HG02763 (cell line): ENCODE results near the gene PMM1.
"Not testable (repeated sequence)": the region's sequence is repeated elsewhere in the genome, so short reads cannot be mapped to it uniquely, and the experiment has no call there.

ENCODE experiments used
- ATAC-seq: cut with Tn5 transposase; IDR thresholded peaks from one replicate; pipeline ENCODE4 v1.9.1; 2021; ENCODE audit warnings: mild to moderate bottlenecking, moderate library complexity; ENCODE audit not compliant: unreplicated experiment

The PMM1 gene

DNA sequence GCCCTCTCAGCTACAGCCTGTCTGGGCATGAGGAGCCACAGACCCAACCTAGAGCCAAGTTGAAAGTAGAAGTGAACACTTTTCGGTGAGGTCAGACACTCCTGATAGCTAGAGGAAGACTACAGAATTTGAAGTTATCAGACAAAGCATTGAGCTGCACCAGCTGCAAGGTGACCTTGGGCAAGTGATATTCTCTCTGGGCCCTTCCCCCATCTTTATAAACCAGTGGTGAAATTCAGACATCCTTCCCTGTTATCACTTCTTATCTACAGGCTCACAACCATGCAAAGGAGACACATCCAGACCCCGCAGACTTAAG lies 8.0 kb upstream of the PMM1 start:
- ATAC-seq, result no peak

DNA sequence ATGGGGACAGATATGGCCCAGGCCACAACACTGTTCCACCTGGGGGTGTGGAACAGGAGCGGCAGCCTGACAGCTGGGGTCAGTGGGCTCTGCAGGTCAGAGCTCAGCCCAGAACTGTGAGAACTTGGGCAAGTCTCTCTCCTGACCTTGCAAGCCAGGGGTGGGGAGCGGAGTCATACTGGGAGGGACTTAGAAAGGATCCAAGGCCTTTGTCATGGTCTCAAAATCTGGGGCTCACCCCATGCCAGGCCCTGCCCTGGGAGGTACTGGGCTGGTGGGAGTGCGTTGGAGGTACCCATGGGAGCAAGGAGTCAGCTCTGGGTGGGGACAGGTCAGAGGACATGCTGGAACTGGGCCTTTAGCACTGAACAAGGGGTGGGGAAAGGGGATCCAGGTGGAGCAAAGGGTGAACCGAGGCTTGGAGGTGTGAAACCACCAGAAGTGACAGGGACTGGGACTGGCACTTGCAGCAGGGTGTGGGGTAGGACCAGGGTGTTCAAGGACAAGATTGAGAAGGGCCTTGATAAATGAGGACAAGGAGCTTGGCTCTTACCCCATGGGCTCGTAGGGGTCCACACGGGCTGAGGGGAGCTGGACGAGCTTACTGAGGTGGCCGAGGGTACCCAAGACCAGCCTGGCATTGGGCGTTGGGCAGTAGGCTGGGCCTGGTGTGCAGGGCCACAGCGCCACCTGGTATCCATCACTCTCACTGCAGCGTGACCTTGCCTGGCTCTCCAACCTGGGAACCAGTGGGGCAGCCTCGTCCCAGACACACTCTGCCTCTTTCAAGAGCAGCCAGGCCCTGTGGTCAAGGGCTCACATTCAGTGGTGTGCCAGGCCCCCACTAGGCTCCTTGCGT lies 7.4 kb upstream of the PMM1 start:
- no peak for ATAC-seq

DNA sequence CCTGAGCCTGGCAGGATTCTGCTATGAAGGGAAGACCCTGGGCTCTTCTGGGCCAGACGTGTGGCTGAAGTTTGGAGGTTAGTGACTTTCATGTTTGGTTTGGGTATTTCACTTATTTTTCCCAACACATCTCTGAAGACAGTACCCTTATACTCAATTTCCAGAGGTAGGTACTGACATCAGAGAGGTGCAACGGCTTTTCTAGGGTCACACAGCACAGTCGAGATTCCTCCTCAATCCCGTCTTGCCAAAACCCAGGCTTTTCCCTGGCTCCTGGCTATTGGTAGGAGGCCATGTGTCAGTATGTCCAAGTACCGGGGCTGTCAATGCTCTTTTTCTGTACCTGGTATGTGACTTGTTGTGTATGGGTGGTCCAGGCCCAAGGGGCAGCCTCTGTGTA lies 6.1 kb upstream of the PMM1 start:
- ATAC-seq, result no peak

GRCh38 chr22:41593336-41593960 lies 3.8 kb upstream of the PMM1 start:
- not testable (repeated sequence) for ATAC-seq

DNA sequence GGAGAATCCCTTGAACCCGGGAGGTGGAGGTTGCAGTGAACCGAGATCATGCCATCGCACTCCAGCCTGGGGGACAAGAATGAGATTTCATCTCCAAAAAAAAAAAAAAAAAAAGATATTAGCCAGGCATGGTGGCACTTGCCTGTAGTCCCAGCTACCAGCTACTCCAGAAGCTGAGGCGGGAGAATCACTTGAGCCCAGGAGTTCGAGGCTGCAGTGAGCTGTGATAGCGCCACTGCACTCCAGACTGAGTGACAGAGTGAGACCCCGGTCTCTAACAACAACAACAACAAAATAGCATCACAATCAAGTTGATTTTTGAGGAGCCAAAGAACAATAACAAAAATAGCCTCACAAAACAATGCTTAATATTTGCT lies 2.3 kb downstream of the PMM1 start:
- ATAC-seq, result no peak

DNA sequence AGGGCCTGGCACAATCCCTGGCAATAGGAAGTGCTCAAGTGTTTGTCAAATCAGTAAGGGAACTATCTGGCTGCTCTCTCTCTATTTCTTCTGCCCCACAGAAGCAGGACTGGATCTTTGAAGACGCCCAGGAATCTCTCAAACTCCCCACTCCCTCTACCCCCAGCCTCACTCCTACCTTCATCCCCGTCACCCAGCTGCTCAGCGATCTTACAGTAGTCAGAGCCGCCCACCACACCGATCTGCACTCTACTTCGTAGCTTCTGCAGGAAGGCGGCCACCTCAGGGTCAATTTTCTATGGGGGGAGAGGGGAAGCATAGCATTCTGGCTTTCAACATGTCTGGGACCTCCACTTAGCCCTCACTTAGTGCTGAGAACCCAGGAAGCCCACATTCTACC lies 3.7 kb downstream of the PMM1 start:
- no peak for ATAC-seq

DNA sequence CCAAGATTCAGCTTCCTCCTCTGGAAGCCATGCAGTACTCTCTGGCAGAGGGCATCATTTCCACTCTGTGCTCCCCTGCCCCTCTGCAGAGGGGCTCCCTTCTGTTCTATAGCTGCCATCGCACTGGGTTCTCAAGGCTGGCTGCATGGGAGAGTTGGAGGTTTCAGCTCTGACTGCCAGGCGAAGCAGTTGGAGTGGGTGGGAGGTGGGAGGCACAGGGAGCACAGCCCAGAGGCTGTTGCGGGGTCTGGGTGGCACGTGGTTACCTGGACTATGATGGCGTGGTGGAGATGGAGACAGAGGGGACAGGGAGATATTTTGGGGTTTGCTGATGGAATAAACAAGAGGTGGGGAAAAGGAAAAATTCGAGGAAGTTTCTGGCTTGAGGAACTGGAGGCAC lies 4.8 kb downstream of the PMM1 start:
- ATAC-seq, result no peak

DNA sequence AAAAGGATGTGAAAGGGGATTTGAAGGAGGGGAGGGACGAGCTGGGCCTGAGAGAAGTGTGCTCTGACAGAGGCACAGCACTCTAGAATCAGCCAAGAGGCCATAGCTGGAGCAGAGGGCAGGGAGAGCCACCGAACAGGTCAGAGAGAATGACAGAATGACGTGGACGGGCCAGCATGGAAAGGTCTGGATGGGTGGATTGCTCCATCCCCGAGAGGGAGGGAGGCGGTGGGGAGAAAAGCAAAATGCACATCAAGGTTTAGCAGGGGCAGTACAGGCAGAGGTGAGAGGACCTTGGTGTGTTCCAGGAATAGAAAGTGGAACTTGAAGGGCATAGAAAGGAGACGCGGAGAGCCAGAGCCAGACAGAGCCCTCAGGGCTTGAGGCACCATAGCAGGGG lies 6.9 kb downstream of the PMM1 start:
- ATAC-seq, result no peak

DNA sequence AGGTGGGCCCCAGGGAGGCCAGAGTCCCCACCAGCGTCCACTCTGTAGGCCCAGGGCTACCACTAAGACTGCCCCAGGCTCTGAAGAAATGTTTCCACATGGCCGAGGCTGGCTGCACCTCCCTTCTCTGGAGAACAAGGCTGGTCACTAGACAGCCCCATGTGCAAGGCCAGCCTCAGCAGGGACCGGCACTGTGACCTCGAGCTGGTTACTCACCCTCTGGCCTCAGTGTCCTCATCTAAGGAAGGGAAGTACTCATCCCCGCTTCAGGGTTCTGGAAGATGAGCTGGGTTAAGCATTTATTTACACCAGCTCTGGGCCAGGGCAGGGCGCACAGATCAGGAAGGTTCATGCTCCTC lies 9.7 kb downstream of the PMM1 start:
- ATAC-seq, result no peak

- ATAC-seq, result no peak
Observed at GRCh38 chr22:41579297-41579996, 10.2 kb downstream of the PMM1 start.

DNA sequence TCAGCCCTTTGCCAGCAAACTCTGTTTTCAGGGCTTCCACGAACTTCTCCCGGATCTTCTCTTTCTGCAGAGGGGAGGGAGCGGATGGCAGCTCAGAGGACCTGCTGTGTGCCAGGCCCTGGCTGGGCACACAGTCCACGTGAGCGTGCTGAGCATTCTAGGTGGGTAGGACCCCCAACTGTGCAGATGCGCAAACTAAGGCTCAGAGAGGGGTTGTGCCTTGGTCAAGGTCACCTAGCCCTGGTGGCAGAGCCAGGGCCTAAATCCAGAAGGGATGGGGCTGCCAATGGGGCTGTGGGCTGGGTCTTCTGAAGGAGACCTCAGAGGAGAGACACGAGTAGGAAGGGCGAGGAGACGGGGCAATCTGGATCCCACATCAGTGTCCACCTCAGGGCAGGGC lies 10.8 kb downstream of the PMM1 start:
- ATAC-seq, result no peak

- no peak for ATAC-seq
Observed at GRCh38 chr22:41578114-41578513, 11.5 kb downstream of the PMM1 start.

DNA sequence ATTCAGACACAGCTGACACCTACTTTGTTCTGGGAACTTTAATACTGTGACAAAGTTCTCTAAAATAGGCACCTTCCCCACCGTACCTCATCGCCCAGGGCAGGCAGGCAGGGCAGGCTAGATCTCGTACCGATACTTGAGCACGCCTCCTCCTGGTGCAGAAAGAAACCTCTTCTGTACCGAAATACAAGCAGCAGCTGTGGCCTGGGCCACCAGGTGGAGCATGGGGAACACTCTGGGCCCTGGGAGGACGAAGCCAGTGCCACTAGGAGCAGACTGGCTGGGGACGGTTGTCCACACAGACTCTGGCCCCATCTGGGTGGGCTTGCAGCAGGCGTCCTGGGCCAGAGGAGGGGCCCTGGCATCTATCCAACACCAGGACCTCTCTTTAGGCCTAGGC lies 12.8 kb downstream of the PMM1 start:
- ATAC-seq, result no peak

- ATAC-seq, result no peak
Observed at GRCh38 chr22:41575533-41575932, 14.1 kb downstream of the PMM1 start.

DNA sequence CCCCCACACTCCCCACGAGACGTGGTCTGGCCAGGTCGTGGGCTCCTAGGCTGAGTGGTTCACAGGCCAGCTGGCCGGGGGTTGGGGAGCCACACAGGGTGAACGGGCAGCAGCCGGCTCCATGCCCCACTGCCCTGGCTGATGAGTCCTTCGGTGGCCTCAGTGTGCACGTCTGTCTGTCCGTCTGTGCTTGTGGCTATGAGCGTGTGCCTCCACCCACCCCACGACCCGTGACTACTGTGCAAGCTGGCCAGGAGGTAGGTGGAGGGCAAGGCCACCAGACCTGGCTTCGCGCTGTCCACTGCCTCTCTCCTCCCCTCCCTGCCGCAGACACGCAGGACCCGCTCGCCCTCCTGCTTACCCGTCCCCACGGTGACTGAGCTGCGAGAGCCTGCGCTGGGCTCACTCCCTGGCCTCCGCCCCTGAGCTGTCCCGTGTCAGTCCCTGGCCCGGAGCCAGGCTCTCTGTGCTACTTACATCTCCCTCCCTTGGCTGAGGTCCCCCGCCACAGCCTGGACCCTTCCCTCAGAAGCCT lies 14.7 kb downstream of the PMM1 start:
- ATAC-seq, result no peak

GRCh38 chr22:41573677-41574076 lies 16.0 kb downstream of the PMM1 start:
- no peak for ATAC-seq

- ATAC-seq, result not testable (repeated sequence)
Observed at GRCh38 chr22:41572305-41572704, 17.3 kb downstream of the PMM1 start.

GRCh38 chr22:41571786-41572185 lies 17.9 kb downstream of the PMM1 start:
- no peak for ATAC-seq

DNA sequence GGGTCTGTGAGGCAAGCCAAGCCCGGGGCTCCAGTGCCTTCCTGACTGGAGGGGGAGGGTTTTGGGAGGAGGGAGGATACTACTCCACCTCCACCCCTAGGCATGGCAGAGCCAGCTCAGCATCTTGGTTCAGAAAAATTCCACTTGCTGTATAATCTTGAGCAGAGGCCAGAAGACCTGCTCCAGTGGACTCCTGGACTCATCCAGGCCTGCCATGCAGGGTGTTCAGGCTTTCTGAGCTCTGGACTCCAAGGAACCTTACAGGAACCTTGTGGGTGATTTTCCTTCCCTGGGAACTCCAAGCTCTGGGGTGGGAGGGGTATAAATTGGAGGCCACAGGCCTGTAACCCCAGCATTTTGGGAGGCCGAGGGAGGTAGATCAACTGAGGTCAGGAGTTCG lies 19.4 kb downstream of the PMM1 start:
- no peak for ATAC-seq

DNA sequence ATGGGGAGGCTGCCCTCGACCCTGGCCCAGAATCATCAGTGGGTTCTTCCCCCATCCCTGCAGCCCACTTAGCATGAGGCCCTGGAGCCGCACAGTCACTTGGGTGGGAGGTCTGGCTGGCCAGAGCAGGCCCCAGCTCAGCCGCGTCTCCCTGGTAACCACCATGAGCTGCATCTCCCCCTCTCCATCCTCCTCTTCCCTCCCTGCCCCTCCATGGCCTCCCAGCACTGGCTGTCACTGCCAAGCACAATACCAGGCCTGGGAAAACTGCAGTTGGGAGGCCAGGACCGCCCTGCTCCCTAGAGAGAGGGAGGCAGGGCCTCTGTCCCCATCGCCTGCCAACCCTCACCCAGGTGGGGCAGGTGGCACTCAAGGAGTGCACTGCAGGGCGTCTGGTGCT lies 20.8 kb downstream of the PMM1 start:
- ATAC-seq, result no peak

- ATAC-seq, result no peak
Observed at GRCh38 chr22:41567512-41567768, 22.2 kb downstream of the PMM1 start.

DNA sequence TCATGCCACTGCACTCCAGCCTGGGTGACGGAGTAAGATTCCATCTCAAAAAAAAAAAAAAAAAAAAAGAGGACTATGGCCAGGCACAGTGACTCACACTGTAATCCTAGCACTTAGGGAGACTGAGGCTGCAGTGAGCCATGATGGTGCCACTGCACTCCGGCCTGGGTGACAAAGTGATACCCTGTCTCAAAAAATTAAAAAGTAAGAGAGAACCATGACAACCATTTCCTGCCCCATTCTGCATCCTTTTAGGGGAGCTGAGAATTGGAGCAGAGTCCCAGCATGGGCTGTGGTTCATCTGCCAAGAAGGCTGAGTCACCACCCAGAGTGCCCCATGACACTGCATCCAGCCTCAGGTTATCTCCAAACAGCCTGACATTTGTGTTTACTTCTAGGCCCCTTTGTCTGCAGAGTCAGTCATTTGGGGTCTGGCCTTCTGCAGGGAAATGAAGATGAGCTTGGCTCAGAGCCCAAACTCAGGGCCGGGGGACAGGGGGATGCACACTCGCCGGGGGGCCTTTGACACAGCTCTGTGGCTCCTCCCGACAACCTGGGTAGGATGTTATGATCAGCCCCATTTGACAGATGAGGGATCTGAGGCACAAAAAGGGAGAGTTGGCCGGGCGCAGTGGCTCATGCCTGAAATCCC lies 24.1 kb downstream of the PMM1 start:
- no peak for ATAC-seq
